ENCODE data around the gene CEP152.

DNA sequence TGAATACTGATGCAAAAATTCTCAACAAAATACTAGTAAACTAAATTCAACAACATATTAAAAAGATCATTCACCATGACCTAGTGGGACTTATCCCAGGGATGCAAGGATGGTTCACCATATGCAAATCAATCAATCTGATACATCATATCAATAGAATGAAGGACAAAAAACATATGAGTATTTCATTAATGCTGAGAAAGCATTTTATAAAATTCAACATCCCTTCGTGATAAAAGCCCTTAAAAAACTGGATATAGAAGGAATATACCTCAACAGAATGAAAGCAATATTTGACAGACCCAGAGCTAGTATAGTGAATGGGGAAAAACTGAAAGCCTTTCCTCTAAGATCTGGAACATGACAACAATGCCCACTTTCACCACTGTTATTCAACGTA is 122.4 kb downstream of the CEP152 start:
- TF ChIP-seq, protein P1, sequence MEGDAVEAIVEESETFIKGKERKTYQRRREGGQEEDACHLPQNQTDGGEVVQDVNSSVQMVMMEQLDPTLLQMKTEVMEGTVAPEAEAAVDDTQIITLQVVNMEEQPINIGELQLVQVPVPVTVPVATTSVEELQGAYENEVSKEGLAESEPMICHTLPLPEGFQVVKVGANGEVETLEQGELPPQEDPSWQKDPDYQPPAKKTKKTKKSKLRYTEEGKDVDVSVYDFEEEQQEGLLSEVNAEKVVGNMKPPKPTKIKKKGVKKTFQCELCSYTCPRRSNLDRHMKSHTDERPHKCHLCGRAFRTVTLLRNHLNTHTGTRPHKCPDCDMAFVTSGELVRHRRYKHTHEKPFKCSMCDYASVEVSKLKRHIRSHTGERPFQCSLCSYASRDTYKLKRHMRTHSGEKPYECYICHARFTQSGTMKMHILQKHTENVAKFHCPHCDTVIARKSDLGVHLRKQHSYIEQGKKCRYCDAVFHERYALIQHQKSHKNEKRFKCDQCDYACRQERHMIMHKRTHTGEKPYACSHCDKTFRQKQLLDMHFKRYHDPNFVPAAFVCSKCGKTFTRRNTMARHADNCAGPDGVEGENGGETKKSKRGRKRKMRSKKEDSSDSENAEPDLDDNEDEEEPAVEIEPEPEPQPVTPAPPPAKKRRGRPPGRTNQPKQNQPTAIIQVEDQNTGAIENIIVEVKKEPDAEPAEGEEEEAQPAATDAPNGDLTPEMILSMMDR (IDR thresholded peaks at IDR 0.05), result no peak
- TF ChIP-seq POLR2A (IDR thresholded peaks at IDR 0.05), result no peak

All from heart left ventricle (tissue), 13 donors.